Endothelial cell (in vitro differentiated cells): ENCODE results near the gene FOXRED2. TPM values are rescaled to one million over a fixed set of nuclear protein-coding genes. Genes with fewer than 3 reads are reported as not detected.

Experiments used
- DNase-seq: peaks from one replicate; pipeline ENCODE4 v3.0.0; 2021; ENCODE audit warnings: low spot score
- H3K27ac Mint-ChIP-seq: one replicate; pipeline ENCODE4 v1.8.0; 2021; ENCODE audit warnings: mixed read lengths, inconsistent platforms; ENCODE audit not compliant: unreplicated experiment
- H3K27me3 Mint-ChIP-seq: one replicate; pipeline ENCODE4 v1.8.0; 2021; ENCODE audit warnings: mild to moderate bottlenecking, moderate library complexity, mixed read lengths, inconsistent platforms; ENCODE audit not compliant: unreplicated experiment
- H3K36me3 Mint-ChIP-seq: one replicate; pipeline ENCODE4 v1.8.0; 2021; ENCODE audit warnings: mild to moderate bottlenecking, low read depth, mixed read lengths, inconsistent platforms; ENCODE audit not compliant: unreplicated experiment
- H3K4me1 Mint-ChIP-seq: one replicate; pipeline ENCODE4 v1.8.0; 2021; ENCODE audit warnings: mild to moderate bottlenecking, mixed read lengths, inconsistent platforms; ENCODE audit not compliant: unreplicated experiment
- H3K4me3 Mint-ChIP-seq: one replicate; pipeline ENCODE4 v1.8.0; 2021; ENCODE audit warnings: mild to moderate bottlenecking, mixed read lengths, inconsistent platforms; ENCODE audit not compliant: unreplicated experiment
- H3K9me3 Mint-ChIP-seq: one replicate; pipeline ENCODE4 v1.8.0; 2021; ENCODE audit warnings: mixed read lengths, inconsistent platforms; ENCODE audit not compliant: unreplicated experiment
- CTCF ChIP-seq: fragments of 200-600 bp; sonication (generic); IDR thresholded peaks from one replicate; pipeline ENCODE4 v1.5.0; 2021; ENCODE audit warnings: antibody characterized with exemption; ENCODE audit not compliant: unreplicated experiment
- total RNA-seq: library from RNA; stranded (reverse); fragmentation: NEBNext Ultra II Directional; extraction: Animal tissue kit (Norgen Biotek cat#: 25700); gene quantifications from one replicate; pipeline ENCODE4 v1.2.1, GENCODE V29; 2021; ENCODE audit not compliant: unreplicated experiment

Gene FOXRED2
- total RNA-seq, 1 donor from 2014 or later, result 17.6 TPM

DNA sequence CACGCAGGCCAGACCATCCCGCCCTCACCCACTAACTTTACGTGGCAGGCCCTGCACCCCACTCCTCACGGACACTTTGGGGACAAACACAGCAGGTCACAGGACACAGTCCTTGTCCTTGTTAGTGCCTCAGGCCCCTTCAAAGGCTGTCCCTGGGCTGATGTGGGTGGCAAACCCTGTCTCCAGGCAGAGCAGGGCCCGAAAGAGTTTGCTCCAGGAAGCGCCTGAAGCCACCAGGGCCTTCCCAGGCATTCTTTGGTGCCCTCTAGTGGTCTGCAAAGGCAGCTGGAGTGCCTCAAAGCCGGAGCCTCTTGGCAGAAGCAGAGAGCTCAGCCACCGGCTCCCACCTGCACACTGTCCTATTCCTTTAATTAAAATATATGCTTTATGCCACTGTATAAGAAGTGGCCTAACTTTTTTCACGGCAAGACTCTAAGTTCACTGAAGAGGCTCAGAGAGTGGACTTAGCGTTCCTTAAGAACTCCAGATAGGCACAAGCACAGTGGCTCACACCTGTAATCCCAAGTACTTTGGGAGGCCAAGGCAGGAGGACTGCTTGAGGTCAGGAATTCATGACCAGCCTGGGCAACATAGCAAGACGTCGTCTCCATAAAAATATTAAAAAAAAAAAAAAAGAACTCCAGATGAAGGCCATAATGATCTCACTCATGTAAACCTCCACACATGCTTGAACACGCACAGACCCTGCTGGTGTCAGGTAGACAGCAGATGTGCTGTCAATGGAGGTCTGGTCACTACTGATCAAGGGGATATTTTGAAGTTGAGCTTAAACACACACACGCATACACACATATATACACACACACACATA lies 36.5 kb downstream of the FOXRED2 start:
- peak; percentile 84 for DNase-seq
- H3K4me3 Mint-ChIP-seq, result no peak overlapping the region
- H3K9me3 Mint-ChIP-seq, result no peaks in the 10 kb centered on the region
- peaks cover 17% of the 10 kb centered on the region for H3K4me1 Mint-ChIP-seq
- H3K27me3 Mint-ChIP-seq, result no peaks in the 10 kb centered on the region
- peak; percentile 80 for TF ChIP-seq CTCF
- peaks cover 13% of the 10 kb centered on the region for H3K36me3 Mint-ChIP-seq
- H3K27ac Mint-ChIP-seq, result peak overlapping the region; percentile 36

GRCh38 chr22:36469094-36469710 lies 37.6 kb downstream of the FOXRED2 start:
- no peak for DNase-seq
- no peak for TF ChIP-seq CTCF
- Mint-ChIP-seq H3K4me1 (peaks cover 12% of the 10 kb centered on the region), H3K36me3 (peaks cover 9% of the 10 kb centered on the region), H3K27ac (no peak overlapping the region), H3K27me3 (no peaks in the 10 kb centered on the region), H3K4me3 (no peak overlapping the region), H3K9me3 (no peaks in the 10 kb centered on the region)

DNA sequence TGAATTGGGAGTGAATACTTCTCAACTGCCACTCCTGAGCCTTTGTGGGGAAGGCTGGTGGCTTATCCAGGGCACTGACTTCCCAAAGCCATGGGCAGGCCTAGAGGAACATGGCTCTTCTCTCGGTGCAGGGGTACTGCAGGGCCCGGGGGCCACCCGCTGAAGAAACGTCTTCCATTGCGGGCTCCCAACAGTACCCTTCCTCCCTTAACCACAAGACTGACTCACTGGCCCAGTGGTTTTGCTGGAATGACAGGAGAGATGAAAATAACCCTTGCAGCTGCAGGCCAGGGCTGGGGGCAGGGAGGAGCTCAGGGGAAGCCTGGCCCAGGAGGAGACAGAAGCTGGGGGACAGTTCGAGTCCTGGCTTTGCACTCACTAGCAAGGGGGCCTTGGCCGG lies 38.9 kb downstream of the FOXRED2 start:
- H3K4me3 Mint-ChIP-seq, result no peak overlapping the region
- H3K27ac Mint-ChIP-seq, result no peak overlapping the region
- peaks cover 3% of the 10 kb centered on the region for H3K27me3 Mint-ChIP-seq
- H3K9me3 Mint-ChIP-seq, result no peaks in the 10 kb centered on the region
- peaks cover 6% of the 10 kb centered on the region for H3K4me1 Mint-ChIP-seq
- H3K36me3 Mint-ChIP-seq, result peaks cover 9% of the 10 kb centered on the region
- DNase-seq, result no peak
- no peak for TF ChIP-seq CTCF

DNA sequence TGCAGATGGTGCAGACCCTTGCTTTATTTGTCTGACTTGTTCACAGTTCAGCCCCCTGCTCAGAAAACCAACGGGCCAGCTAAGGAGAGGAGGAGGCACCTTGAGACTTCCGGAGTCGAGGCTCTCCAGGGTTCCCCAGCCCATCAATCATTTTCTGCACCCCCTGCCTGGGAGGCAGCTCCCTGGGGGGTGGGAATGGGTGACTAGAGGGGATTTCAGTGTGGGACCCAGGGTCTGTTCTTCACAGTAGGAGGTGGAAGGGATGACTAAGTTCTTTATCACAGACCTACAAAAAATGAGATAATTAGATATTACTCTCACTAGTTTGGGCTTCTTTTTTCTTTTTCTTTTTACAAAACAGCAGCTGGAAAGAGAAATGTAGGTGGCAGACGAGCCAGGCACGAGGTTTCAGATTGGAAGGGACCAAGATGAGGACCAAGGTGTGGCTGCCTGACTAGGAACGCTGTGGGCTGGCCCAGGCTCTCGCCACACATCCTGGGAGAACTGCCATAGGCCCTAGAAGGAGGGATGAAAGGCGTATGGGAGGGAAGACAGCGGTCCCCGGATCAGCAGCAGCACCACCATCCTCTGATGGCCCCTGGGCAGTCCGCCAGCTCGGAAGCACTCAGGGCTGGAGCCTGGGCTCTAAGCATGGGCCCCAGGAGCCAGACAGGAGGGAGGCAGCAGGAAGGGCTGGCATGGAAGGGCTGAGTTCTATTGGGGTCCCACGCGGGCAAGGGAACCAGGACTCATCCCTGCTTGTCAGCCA lies 39.6 kb downstream of the FOXRED2 start:
- H3K36me3 Mint-ChIP-seq, result peaks cover 9% of the 10 kb centered on the region
- H3K27ac Mint-ChIP-seq, result no peak overlapping the region
- H3K27me3 Mint-ChIP-seq, result peaks cover 3% of the 10 kb centered on the region
- H3K9me3 Mint-ChIP-seq, result no peaks in the 10 kb centered on the region
- no peak overlapping the region for H3K4me3 Mint-ChIP-seq
- H3K4me1 Mint-ChIP-seq, result peaks cover 3% of the 10 kb centered on the region
- no peak for DNase-seq
- TF ChIP-seq CTCF, result no peak
